Left kidney (tissue), 2 donors: ENCODE measurements around the gene PNMT. TPM values are rescaled to one million over a fixed set of nuclear protein-coding genes. Genes with fewer than 3 reads are reported as not detected.

Experiments used
- DNase-seq: peaks from one replicate; pipeline ENCODE4 v3.0.0-alpha.2; 2013
- polyA plus RNA-seq: library from polyadenylated mRNA; unstranded; fragments of 120-200 nt; gene quantifications from one replicate; pipeline ENCODE4 v1.2.1, GENCODE V29; 2013; ENCODE audit not compliant: insufficient read length

Gene PNMT
- polyA plus RNA-seq, 1 donor, result 1.7 TPM

GRCh38 chr17:39632153-39632941 lies 35.9 kb upstream of the PNMT start:
- no peak for DNase-seq

DNA sequence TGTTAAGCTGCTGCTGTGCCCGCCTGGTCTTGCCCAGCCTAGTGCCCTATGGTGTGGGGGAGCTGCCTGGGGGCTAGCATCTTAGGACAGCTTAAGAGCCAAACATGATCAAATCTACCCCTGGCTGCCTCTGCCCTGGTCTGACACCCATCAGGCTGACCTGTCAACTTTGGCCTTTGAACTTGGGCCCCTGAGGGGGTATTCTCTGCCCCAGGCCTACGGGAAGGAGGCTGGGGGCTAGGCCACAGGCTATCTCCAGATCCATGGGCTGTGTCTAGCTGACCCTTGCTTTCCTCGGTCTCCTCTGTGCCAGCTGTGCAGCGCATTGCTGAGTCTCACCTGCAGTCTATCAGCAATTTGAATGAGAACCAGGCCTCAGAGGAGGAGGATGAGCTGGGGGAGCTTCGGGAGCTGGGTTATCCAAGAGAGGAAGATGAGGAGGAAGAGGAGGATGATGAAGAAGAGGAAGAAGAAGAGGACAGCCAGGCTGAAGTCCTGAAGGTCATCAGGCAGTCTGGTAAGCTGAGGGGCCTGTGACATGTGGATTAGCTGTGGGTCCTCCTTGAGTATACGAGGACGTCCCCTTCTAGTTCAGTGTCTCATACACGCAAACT lies 34.6 kb upstream of the PNMT start:
- DNase-seq, result no peak

- no peak for DNase-seq
Observed at GRCh38 chr17:39634384-39634871, 33.8 kb upstream of the PNMT start.

DNA sequence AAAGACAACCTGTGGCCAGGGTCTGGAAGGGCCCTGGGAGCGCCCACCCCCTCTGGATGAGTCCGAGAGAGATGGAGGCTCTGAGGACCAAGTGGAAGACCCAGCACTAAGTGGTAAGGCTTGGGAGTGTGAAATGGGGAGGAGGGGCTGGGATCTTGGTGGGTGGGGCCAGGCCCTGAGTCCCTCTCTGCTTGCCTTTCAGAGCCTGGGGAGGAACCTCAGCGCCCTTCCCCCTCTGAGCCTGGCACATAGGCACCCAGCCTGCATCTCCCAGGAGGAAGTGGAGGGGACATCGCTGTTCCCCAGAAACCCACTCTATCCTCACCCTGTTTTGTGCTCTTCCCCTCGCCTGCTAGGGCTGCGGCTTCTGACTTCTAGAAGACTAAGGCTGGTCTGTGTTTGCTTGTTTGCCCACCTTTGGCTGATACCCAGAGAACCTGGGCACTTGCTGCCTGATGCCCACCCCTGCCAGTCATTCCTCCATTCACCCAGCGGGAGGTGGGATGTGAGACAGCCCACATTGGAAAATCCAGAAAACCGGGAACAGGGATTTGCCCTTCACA lies 32.6 kb upstream of the PNMT start:
- DNase-seq, result no peak

- DNase-seq, result no peak
Observed at GRCh38 chr17:39636587-39636926, 31.7 kb upstream of the PNMT start.

DNA sequence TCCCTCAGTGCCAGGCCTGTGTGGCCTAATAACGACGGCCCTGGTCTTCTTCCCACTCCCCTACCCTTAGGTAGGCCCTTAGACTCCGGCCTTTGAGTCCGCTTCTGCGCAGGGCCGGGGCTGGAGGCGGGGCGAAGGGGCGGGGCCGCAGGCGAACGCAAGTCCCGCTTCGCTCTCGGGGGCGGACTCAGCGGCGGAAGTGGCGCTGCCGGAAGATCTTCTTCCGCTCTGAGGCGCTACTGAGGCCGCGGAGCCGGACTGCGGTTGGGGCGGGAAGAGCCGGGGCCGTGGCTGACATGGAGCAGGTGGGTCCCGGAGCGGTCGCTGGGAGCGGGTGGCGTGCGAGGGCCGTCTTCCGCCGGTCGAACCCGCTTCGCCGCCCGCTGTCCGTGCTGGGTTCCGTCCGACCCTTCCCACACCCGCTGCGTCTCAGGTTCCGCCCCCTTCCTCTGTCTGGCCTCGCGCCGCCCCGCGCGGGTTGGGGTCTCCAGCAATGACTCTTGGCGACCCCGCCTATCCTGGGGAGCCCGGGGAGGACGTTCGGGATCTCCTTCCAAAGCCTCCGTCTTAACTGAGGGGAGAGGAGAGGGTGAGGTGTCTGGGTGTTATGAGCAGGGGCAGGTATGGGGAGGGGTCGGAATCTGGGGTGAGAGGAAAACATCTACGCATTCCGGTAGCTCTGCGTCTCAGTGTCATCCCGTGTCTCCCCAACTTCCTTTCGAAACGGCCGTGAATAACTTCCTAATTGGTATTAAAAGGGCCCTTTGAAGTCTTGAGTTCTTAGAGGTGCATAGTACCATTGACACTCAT lies 31.1 kb upstream of the PNMT start, which contains the start of gene STARD3:
Gene STARD3, plus strand, starts transcription at position 218 of the 810 bp plus-strand sequence. CDS start 16,388 bp downstream, outside the sequence.
- DNase-seq, result peak; percentile 86

- DNase-seq, result no peak
Observed at GRCh38 chr17:39638317-39638716, 29.9 kb upstream of the PNMT start.

- DNase-seq, result no peak
Observed at GRCh38 chr17:39639043-39639442, 29.2 kb upstream of the PNMT start.

- no peak for DNase-seq
Observed at GRCh38 chr17:39639566-39640458, 28.4 kb upstream of the PNMT start.

DNA sequence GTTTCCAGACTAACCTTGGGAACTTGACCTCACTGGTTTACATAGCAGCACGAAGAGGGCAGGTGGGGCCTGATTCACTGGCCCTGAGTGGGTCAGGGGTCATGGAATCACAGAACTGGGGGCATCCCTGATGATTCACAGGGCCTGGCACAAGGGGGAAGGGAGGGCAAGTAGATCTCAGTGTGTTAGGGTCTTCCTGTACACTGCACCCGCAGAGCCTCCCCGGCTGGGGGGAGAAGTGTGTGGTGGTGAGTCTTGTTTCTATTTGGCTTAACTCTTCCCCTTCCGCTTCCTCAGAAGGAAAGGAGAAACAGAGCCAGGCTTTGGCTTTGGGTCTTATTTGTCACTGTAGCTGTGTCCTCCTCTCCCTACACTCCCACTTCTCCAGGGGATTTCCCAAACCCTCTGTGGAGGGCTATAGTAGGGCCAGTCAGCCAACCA lies 27.6 kb upstream of the PNMT start:
- no peak for DNase-seq

GRCh38 chr17:39641097-39641496 lies 27.2 kb upstream of the PNMT start:
- DNase-seq, result no peak

DNA sequence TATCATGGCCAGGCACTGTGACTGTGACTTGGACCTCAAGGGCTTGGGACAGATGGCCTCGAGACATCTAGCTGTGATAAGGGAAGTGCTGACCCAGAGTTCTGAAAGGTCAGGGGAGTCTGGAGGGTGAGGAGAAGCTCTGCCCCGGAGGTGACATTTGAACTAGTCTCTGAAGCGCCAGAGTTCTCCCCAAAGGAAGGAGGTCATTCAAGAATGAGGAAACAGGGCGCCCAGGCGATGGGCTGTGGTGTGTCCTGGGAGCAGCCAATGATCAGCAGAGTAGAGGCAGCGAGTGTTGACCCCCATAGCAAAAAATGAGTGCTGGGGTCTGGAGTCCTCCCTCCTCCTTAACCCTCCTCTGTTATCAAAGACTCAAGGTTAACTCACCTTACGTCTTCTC lies 26.4 kb upstream of the PNMT start:
- no peak for DNase-seq

DNA sequence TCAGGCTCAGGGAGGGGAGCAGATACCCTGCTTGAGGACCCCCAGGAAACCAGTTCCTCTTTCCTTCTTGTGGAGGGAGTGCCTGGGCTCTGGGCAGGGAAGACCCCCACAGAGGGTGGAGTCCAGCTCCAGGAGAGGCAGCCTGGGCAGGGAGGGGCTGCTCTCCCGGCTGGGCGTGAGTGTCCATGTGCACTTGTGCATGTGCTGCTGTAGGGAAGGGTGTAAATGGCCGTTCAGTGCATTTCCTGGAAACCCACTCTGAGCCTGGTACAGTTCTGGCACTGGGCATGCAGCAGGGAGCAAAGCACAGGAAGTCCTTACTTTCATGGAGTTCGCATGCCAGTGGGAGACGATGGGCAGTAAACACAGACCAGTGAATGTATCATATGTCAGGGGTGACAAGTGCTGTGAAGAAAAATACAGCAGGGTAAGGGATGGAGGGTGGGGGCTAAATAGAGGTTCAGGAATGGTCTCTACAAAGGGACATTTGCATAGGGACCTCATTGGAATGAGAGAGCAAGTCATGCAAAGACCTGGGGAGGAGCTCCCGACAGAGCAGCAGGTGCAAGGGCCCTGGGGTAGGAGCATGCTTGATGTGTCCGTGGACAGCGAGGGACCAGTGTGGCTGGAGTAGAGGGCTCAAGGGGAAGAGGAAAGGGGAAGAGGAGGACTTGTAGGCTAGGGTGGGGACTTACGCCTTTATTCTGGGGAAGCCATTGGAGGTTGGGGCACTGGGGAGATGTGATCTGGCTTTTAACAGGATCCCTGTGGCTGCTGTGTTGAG lies 25.8 kb upstream of the PNMT start:
- DNase-seq, result no peak

GRCh38 chr17:39643271-39643670 lies 25.0 kb upstream of the PNMT start:
- DNase-seq, result no peak

DNA sequence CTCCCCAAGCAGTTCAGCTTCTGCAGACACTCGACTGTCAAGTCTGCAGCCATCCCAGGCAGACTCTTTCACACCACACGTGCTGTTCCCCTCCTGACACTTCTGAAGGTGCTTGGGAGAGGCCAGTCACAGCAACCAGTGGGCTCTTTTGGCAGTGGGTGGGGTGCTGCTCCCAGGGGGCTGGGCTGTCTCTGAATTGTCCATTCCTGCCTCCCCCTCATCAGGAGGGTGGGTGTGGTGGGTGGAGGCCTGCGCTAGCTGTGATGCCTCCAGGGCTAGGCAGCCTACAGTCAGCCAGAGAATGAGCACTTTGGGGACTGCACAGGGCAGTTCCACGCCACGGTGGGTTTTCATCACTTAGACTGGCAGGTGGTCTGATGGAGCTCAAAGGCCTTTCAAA lies 21.0 kb upstream of the PNMT start:
- DNase-seq, result no peak

- DNase-seq, result no peak
Observed at GRCh38 chr17:39648616-39649366, 19.5 kb upstream of the PNMT start.

DNA sequence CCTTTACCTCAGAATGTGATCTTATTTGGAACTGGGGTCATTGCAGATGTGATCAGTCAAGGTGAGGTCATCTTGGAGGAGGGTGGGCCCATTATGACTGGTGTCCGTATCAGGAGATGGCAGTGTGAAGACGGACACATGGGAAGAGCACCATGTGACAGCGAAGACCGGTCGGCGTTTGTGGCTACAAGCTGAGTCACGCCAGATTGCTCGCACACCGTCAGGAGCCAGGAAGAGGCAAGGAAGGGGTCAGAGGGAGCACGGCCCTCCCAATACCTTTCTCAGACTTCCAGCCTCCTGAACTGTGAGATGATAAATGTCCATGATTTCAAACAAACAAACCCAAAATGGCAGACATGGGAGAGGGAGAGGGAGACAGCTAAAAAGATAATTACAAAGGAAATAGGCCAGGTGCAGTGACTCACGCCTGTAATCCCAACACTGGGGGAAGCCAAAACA lies 18.1 kb upstream of the PNMT start:
- no peak for DNase-seq

GRCh38 chr17:39651923-39652586 lies 16.2 kb upstream of the PNMT start:
- no peak for DNase-seq
